BJ (cell line): ENCODE data around the gene ABCC1. TPM values are rescaled to one million over a fixed set of nuclear protein-coding genes. Genes with fewer than 3 reads are reported as not detected.

Experiments used
- CTCF ChIA-PET: fragments of 350-600 bp; formaldehyde crosslinking; extraction: SDS; loops from one replicate; lab custom pipeline; 2021; ENCODE audit warnings: antibody characterized with exemption, inconsistent platforms; lab: Yijun Ruan, JAX
- POLR2A ChIA-PET: fragments of 300-600 bp; sonication (Branson Sonifier 250); formaldehyde crosslinking; extraction: SDS; loops from one replicate; lab custom pipeline; 2021; ENCODE audit warnings: antibody characterized with exemption; lab: Charles Lee
- DNase-seq: peaks from one replicate; pipeline ENCODE4 v3.0.0-alpha.2; 2011; ENCODE audit warnings: low read depth
- H3K27me3 ChIP-seq: 2 replicates; pipeline ENCODE4 v1.6.0; 2011; ENCODE audit warnings: low read length; ENCODE audit not compliant: control insufficient read depth, insufficient read depth
- H3K36me3 ChIP-seq: 2 replicates; pipeline ENCODE4 v1.5.1; 2011; ENCODE audit warnings: low read length; ENCODE audit not compliant: control insufficient read depth, insufficient read depth
- H3K4me3 ChIP-seq: 2 replicates; pipeline ENCODE4 v1.5.1; 2011; ENCODE audit warnings: low read depth, mild to moderate bottlenecking, control low read depth, low read length
- CTCF ChIP-seq: IDR thresholded peaks from 2 replicates; pipeline ENCODE4 v1.5.1; 2011; ENCODE audit warnings: low read depth, mild to moderate bottlenecking, control low read depth, inconsistent platforms, low read length, moderate library complexity; ENCODE audit not compliant: insufficient read depth
- polyA plus RNA-seq: library from polyadenylated mRNA; depleted of rRNA; stranded (reverse); fragments of >200 nt; gene quantifications from 2 replicates; pipeline ENCODE4 v1.2.3, GENCODE V29; 2011

Gene ABCC1
- polyA plus RNA-seq, 1 experiment: 27.3 TPM

- Histone ChIP-seq H3K4me3 (no peak overlapping the region), H3K27me3 (no peaks in the 10 kb centered on the region), H3K36me3 (peaks cover 26% of the 10 kb centered on the region)
- ChIA-PET POLR2A (no interaction called here), CTCF (interaction anchor here (0.7 to 1.7 kb wide), 4 partner anchors 11 to 234 kb away, joined by 3 to 4 read pairs (median 3); no protein-coding TSS in a partner anchor)
- no peak for DNase-seq
- TF ChIP-seq CTCF: no peak
Observed at GRCh38 chr16:16108759-16109158, 159.3 kb downstream of the ABCC1 start.

- H3K36me3 ChIP-seq: peaks cover 23% of the 10 kb centered on the region
- CTCF ChIA-PET: no interaction called here
Observed at GRCh38 chr16:16109453-16110110, 160.2 kb downstream of the ABCC1 start.

GRCh38 chr16:16110111-16110490 is 160.7 kb downstream of the ABCC1 start:
- CTCF ChIA-PET: interaction anchor here (1.1 kb wide), 1 partner anchor 14 kb away, joined by 4 read pairs; no protein-coding TSS in a partner anchor
- POLR2A ChIA-PET: no interaction called here
- no peak overlapping the region for H3K4me3 ChIP-seq
- no peaks in the 10 kb centered on the region for H3K27me3 ChIP-seq
- H3K36me3 ChIP-seq: peaks cover 27% of the 10 kb centered on the region
- no peak for TF ChIP-seq CTCF
- DNase-seq: no peak

More at GRCh38 chr16:16109453-16110110, 160.2 kb downstream of the ABCC1 start:
- no peak for DNase-seq
- Histone ChIP-seq H3K4me3 (no peak overlapping the region), H3K27me3 (no peaks in the 10 kb centered on the region)
- no peak for TF ChIP-seq CTCF
- POLR2A ChIA-PET: no interaction called here

DNA sequence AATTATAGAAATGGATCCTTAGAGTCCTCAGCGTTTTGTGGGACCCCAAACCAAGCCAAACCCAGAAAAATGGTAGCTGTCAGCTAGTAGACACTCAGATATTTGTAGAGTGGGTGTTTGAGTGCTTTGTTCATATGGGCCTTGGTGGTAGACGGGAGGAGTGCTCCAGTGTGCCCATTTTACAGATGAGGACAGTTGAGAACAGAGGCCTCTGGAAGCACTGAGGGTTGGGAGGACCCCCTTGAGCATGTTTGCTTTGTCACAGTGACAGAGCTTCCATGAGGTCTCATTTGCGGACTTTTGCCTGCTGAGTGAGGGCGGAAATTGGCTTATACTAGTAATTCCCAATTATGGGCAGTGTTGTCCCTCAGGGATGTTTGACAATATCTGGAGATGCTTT is 162.2 kb downstream of the ABCC1 start:
- no peak for TF ChIP-seq CTCF
- CTCF ChIA-PET: interaction anchor here (1.3 kb wide), 1 partner anchor 25 kb away, joined by 3 read pairs; no protein-coding TSS in a partner anchor
- H3K4me3 ChIP-seq: no peak overlapping the region
- DNase-seq: no peak
- peaks cover 28% of the 10 kb centered on the region for H3K36me3 ChIP-seq
- POLR2A ChIA-PET: no interaction called here
- H3K27me3 ChIP-seq: no peaks in the 10 kb centered on the region

DNA sequence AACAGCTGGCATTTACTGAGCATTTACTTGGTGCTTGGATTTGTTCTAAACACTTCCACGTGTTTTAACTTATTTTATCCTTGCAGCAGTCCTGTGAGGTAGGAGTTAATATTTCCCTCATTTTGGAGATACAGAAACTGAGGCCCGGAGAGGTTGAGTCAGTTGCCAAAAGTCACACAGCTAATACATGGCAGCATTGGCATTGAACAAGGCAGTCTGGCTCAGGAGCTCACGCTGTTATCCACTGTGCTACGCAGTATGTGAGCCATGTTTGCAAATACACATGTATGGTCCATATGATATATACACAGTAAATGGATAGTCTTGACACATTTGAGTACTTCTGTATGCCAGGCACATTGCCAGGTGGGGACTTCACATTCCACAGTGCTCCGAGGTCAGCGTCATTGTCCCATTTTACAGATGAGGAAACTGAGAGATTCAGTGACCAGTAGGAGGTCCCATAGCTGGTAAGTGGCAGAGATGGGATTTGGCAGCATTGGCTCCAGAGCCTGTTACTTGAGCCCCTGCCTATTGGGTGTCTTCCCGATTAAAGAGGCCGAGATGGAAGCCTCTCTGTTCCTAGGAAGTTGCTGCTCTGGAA is 163.1 kb downstream of the ABCC1 start:
- H3K36me3 ChIP-seq: peaks cover 29% of the 10 kb centered on the region
- DNase-seq: no peak
- no peaks in the 10 kb centered on the region for H3K27me3 ChIP-seq
- no peak overlapping the region for H3K4me3 ChIP-seq
- ChIA-PET POLR2A (no interaction called here), CTCF (interaction anchor here (0.9 to 1.3 kb wide), 2 partner anchors 24 to 31 kb away, joined by 3 to 4 read pairs; no protein-coding TSS in a partner anchor)
- no peak for TF ChIP-seq CTCF
